Right lobe of liver (tissue), 6 donors: ENCODE data around the gene HNRNPA3. TPM values are rescaled to one million over a fixed set of nuclear protein-coding genes. Genes with fewer than 3 reads are reported as not detected.

Experiments used
- ATAC-seq, 4 donors: fragments of 200-7000 bp; cut with Tn5 transposase; one replicate each; pipeline ENCODE4 v1.9.1; 2020; ENCODE audit warnings: mild to moderate bottlenecking in 4 of 4, moderate library complexity in 4 of 4
- DNase-seq, 3 donors: peaks; one replicate each; pipeline ENCODE4 v3.0.0-alpha.2; 2020
- H3K27ac ChIP-seq, 3 donors: fragments of 200-600 bp; one replicate each; pipeline ENCODE4 v1.8.0; 2022
- H3K27me3 ChIP-seq, 2 donors: fragments of 200-600 bp; one replicate each; pipeline ENCODE4 v1.8.0; 2022
- H3K36me3 ChIP-seq, 4 donors: fragments of 200-600 bp; sonication (generic) in 1 of 4; one replicate each; pipeline versions ENCODE4 v1.5.1 to v1.8.0; 2017 to 2022; ENCODE audit warnings: control low read depth in 1 of 4
- H3K4me1 ChIP-seq, 4 donors: fragments of 200-600 bp; sonication (generic) in 1 of 4; one replicate each; pipeline versions ENCODE4 v1.5.1 to v1.8.0; 2017 to 2022; ENCODE audit warnings: control low read depth in 1 of 4
- H3K4me3 ChIP-seq, 3 donors: fragments of 200-600 bp; one replicate each; pipeline ENCODE4 v1.8.0; 2022
- H3K9me3 ChIP-seq, 4 donors: fragments of 200-600 bp; sonication (generic) in 1 of 4; one replicate each; pipeline versions ENCODE4 v1.5.1 to v1.8.0; 2017 to 2022; ENCODE audit warnings: control low read depth in 1 of 4
- CTCF ChIP-seq, 4 donors: fragments of 200-600 bp in 3 of 4; fragments of 450-650 bp in 1 of 4; IDR thresholded peaks; one replicate each; pipeline versions ENCODE4 v1.5.1 to v1.8.0; 2016 to 2022; ENCODE audit warnings: antibody characterized with exemption in 4 of 4, mild to moderate bottlenecking in 2 of 4
- POLR2A ChIP-seq: fragments of 450-650 bp; IDR thresholded peaks from one replicate; pipeline ENCODE4 v1.6.1; 2017; ENCODE audit warnings: antibody characterized with exemption, mild to moderate bottlenecking
- WGBS: methylation state at CpG from one replicate; pipeline ENCODE4 v1.1.6; 2018; ENCODE audit warnings: low coverage, low lambda C conversion rate; ENCODE audit not compliant: insufficient coverage; ENCODE audit errors: missing lambda C conversion rate; 5-methylcytosine and 5-hydroxymethylcytosine counted together
- intact Hi-C, 2 donors: fragments of 100-400 bp; cut with DNase I; formaldehyde crosslinking; loops; one replicate each; pipeline versions ENCODE4 v1.11.2 to v1.14.1; 2022
- total RNA-seq, 6 experiments: library from RNA; depleted of rRNA in 2 of 6; stranded (reverse); fragments of >200 nt in 2 of 6; fragmentation: NEBNext Ultra II Directional in 3 of 6; extraction: Animal tissue kit (Norgen Biotek cat#: 25700) in 3 of 6; gene quantifications; one replicate each; pipeline versions ENCODE4 v1.1.0 to v1.2.4, GENCODE V29; 2016 to 2023
- donor health status: DM: no; HTN: yes; CAD: no.
- donor health status: DM: no; HTN: no; CAD: no.
- donor health status: DM: no; HTN: no; CAD: no.
- donor health status: DM: no; HTN: yes; CAD: no.
- donor health status: DM: no; HTN: yes; CAD: no.

Gene HNRNPA3
- total RNA-seq, 6 experiments from 2014 or later = 22.4 to 70.4 (median 54.8) TPM

GRCh38 chr2:177242121-177242987 is 29.8 kb downstream of the HNRNPA3 start:
- DNase-seq (no peak), ATAC-seq (peak; percentile 21 to 71 (median 57))
- intact Hi-C loops = no loop called here
- 32% methylated on average over 5 of the region's 5 CpGs for WGBS
- Histone ChIP-seq H3K27me3 (no peaks in the 10 kb centered on the region), H3K4me1 (peaks cover 0 to 87% (median 35%) of the 10 kb centered on the region in 4 donors), H3K27ac (peak overlapping the region; percentile 13 to 83 (median 52)), H3K9me3 (no peaks in the 10 kb centered on the region), H3K36me3 (no peaks in the 10 kb centered on the region), H3K4me3 (no peak overlapping the region)
- TF ChIP-seq CTCF (IDR thresholded peaks at IDR 0.05) (no peak), POLR2A (no peak)

- Histone ChIP-seq H3K4me1 (peaks cover 0 to 87% (median 34%) of the 10 kb centered on the region in 4 donors), H3K4me3 (no peak overlapping the region), H3K27ac (peak overlapping the region; percentile 13 to 83 (median 52)), H3K9me3 (no peaks in the 10 kb centered on the region), H3K27me3 (no peaks in the 10 kb centered on the region), H3K36me3 (no peaks in the 10 kb centered on the region)
- WGBS = 100% methylated on average over 3 of the region's 3 CpGs
- TF ChIP-seq POLR2A (no peak), CTCF (IDR thresholded peaks at IDR 0.05) (no peak)
- no peak for DNase-seq
- no peak for ATAC-seq
- intact Hi-C loops = no loop called here
These were observed 30.5 kb downstream of the HNRNPA3 start for GRCh38 chr2:177243073-177243472.

GRCh38 chr2:177243476-177243875 is 30.9 kb downstream of the HNRNPA3 start:
- TF ChIP-seq POLR2A (no peak), CTCF (IDR thresholded peaks at IDR 0.05) (no peak)
- intact Hi-C loops = no loop called here
- H3K27ac ChIP-seq = peak overlapping the region; percentile 13 to 83 (median 52)
- H3K4me1 ChIP-seq = peaks cover 0 to 87% (median 34%) of the 10 kb centered on the region in 4 donors
- DNase-seq (no peak), ATAC-seq (no peak)
- no peaks in the 10 kb centered on the region for H3K9me3 ChIP-seq
- no peak overlapping the region for H3K4me3 ChIP-seq
- H3K36me3 ChIP-seq = peaks cover 0 to 2% (median 0%) of the 10 kb centered on the region in 4 donors
- H3K27me3 ChIP-seq = no peaks in the 10 kb centered on the region

GRCh38 chr2:177244244-177244771 is 31.7 kb downstream of the HNRNPA3 start:
- Histone ChIP-seq H3K4me3 (no peak overlapping the region), H3K9me3 (no peaks in the 10 kb centered on the region), H3K4me1 (peaks cover 0 to 83% (median 34%) of the 10 kb centered on the region in 4 donors), H3K36me3 (peaks cover 0 to 8% (median 0%) of the 10 kb centered on the region in 4 donors), H3K27me3 (no peaks in the 10 kb centered on the region), H3K27ac (peak overlapping the region in 2 of 3 donors; percentile 50 to 51)
- intact Hi-C loops = no loop called here
- DNase-seq = no peak
- no peak for ATAC-seq
- TF ChIP-seq CTCF (IDR thresholded peaks at IDR 0.05) = no peak
- WGBS = 93% methylated on average over 6 of the region's 6 CpGs
